HG02588 (cell line): ENCODE results near the gene A4GALT.

Source experiments
- ATAC-seq: cut with Tn5 transposase; IDR thresholded peaks from one replicate; pipeline ENCODE4 v1.9.1; 2021; ENCODE audit warnings: mild to moderate bottlenecking, moderate library complexity; ENCODE audit not compliant: unreplicated experiment

Gene A4GALT

DNA sequence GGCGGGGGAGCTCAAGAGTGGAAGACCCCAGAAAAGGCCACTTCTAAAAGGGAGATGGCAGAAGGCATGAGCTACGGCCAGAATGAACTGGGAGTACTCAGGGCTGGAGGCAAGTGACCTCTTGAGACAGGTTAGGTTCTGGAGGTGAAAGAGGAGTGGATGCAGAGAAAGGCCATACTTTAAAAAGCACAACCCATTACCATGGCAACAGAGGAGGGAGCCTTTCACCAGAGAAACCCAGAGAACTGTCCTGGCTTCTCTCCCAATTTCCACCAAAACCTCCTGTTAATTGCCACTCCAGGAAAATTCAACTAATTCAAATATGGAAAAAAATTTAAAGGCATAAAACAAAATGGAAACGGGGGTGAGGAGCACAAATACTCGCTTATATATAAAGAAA, 15.8 kb downstream of the A4GALT start:
- no peak for ATAC-seq

DNA sequence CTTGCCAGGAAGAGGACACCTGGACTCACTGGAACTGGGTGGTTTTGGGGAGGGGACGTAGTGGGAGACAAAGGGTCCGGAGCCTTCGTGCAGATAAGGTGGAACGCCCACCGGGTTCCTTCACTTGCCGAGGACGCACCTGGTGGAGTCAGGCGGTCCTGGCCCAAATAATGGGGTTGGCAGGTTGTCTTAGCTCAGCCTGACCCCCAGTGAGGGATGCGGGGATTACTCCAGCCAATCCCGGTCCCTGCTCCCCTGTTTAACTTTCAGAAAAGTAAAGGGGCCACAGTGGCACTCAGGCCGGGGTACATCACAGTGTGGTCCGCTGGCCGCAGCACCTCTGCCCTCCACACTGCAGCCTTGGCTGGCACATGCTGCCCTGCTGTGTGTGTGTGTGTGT, 18.0 kb downstream of the A4GALT start:
- no peak for ATAC-seq

DNA sequence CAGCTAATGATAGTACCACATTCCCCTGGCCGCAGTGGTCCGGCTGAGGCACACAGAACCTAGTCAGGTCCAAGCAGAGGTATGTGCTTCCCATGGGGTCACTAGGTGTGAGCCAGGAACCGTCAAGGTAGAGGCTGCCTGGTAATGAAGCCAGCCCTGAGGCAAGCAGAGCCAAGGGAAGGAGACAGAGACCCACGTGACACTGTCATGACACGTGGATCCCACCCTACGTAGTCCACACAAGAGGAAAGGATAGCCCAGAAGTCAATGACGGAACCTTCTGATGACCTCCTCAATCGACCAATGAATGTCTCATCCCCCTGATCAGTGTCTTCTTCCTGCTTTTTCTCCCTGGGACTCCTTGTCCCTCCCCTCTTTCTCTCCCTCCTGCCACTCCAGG, 19.0 kb downstream of the A4GALT start:
- ATAC-seq: no peak

DNA sequence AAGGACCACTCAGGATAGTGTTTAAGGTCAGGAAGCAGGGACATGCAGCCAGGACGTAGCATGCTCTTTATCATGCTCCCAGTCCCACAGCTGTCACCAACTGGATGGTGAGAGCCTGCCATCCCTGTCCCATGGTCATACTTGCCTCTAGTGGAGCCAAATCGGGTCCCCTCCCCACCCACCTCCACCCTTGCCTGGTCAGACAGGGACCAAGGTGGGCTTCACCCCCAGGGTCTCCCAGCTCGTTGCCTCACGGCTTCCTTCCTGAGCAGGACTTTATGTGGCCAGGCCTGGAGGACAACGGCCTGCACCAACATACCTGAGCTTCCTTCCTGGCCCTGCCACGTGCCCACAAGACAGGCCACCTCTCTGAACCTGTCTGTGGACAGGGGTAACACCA, 19.8 kb downstream of the A4GALT start:
- no peak for ATAC-seq

DNA sequence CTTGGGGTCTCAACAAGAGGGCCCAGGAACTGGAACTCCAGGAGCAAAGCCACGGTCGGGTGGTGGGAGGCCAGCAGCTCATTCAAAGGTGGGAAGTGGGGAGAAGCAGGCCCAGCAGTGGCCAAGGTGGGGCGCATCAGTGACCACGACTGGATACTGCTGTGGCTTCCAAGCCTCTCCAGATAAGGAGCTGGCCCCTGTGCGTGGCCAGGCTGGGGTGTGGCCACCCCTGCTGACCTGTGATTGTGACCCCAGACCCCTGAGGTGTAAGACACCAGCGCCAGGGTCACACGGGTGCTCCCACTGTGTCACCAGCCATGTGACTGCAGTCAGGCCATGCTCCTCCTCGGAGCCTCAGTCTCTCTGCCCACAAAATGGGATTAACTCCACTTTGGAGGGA, 20.3 kb downstream of the A4GALT start:
- ATAC-seq: no peak

DNA sequence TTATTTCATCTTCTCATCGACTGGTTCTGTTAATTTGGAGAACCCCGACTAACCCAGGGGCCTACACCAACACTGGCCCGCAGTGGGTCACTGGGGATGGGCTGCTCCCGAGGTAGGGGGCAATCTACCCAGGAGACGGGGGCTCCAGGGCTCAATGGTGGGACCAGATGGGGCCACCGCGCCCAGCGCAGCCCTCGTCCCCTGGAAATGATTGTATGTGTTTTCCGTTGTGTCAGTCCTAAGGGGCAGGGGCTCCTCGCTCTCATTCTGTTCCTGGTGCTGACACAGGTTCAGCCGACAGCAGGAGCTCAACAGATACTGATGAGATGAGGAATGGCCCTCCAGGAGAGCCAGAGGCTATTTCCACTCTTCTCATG, 20.7 kb downstream of the A4GALT start:
- no peak for ATAC-seq

DNA sequence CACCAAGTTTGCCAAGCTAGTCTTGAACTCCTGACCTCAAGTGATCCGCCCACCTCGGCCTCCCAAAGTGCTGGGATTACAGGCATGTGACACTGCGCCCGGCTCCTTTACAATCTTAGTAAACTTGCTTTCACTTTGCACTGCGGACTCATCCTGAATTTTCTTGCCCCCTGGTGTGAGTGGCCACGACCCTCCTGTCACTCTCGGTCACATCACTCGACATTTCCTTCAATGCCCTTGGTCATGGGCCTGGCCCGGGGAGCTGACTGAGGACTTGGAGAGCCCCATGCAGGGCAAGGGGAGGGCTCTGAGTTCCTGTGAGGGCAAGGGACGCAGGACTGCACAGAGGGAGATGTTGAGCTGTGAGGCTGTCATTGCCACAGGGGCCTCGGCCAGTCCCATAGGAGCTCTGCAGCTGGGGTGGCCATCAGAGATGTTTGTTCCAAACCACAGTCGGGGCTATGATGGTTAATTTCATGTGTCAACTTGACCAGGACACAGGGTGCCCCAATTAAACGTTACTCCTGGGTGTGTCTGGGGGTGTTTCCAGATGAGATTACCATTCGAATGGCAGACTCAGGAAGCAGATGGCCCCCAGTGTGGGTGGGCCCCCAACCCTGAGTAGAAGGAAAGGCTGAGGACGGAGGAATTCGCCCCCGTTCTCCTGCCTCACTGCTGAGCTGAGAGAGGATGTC, 21.2 kb downstream of the A4GALT start:
- no peak for ATAC-seq

DNA sequence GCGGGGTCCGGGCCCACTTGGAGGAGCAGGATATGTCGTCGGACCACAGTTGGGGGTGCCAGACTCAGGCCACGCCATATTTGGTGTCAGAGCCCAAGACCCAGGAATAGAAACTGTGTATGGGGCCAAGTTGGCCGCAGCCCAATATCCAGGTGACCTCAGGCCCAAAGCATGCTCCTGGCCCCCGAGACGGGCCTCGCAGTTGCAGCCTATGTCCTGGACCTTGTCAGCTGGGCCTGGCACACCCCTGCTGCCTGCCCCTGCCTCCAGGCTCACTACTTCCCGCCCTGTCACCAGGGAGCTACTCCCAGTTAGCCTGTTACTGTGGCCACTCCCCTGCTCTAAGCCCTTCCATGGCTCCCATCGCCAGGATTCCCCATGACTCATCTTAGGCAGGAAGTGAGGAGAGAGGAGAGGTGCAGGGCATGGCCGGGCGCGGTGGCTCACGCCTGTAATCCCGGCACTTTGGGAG, 23.1 kb downstream of the A4GALT start:
- no peak for ATAC-seq

DNA sequence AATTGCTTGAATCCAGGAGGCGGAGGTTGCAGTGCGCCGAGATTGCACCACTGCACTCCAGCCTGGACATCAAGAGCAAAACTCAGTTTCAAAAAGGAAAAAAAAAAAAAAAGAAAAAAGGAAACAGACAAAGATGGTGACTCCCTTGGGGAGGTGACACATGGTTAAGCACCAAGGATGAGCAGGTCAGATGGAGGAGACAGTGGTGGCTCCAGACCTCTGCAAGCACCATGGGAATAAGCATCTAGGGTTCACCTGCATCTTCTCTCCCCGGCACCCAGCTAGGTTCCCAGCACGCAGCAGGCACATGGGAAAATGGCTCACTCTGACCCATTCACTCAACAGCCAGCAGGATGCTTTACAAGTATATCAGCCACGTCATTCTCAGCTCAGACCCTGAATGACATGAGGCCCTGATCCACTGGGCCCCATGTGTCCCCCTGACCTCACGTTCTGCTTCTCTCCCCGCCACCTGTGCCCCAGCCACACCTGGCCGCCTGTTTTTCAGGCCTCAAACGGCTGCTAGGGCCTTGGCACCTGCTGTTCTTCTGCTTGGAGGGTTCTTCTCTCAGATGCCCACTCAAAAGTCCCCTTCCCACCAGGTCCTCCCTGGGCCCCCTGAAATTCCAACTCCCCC, 24.2 kb downstream of the A4GALT start:
- ATAC-seq: no peak

DNA sequence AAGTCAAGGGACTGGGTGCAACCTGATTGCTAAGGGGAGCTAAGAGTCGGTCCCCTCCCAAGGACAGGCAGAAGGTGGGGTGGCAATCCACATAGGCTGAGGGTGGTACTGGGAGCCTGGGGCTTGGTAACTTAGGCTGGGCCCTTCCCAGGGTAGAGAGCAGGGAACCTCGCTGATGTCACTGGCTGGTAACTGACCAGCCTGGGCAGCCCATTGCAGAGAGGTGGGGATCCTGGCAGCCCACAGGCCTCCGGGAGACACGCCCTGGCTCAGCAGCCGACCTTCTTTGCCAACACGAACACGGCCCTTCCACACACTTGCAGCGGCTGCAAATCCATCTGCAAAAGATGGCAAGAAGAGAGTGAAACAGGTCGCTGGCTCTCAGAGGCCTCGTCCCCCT, 25.4 kb downstream of the A4GALT start:
- no peak for ATAC-seq

DNA sequence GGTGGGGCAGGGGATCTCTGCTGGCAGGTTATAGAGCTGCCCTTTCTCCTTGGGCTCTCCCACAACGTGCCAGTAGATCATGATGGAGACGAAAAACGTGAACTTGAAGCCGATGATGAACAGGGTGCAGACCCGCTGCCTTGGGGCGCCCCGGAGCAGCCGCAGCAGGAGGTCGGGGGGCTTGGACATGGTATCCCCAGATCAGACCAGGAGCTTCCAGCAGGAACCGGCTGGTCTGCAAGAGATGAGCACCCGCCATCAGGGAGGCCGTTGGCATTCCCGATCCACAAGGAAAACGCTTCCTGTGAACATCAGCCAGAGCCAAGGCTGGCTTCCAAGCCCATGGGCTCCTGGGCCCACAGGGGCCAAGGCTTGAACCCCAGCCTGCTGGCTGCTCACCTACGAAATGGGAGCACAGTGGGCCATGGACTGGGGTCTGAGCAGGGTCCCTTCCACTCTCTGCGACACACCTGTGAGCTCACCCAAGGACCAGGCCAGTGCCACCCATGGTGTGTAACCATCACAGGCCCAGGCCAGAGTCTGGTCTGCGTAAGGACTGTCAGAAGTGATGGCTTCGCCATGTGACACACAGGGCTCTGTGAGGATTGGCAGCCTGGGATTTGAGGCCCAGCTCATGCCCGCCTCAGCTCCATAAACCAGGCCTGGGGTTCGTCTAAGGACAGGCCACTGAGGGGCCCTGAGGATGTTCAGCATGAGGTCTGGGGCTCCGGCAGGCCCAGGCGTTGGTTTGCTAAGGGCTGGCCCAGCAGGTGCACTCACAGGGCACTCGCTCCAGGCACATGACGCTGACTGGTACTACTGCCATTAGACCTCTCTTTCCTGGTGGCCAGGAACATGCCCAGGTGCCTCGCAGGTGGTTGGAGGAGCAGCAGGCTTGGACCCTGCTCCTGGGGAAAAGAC, 26.6 kb downstream of the A4GALT start:
- ATAC-seq: no peak

DNA sequence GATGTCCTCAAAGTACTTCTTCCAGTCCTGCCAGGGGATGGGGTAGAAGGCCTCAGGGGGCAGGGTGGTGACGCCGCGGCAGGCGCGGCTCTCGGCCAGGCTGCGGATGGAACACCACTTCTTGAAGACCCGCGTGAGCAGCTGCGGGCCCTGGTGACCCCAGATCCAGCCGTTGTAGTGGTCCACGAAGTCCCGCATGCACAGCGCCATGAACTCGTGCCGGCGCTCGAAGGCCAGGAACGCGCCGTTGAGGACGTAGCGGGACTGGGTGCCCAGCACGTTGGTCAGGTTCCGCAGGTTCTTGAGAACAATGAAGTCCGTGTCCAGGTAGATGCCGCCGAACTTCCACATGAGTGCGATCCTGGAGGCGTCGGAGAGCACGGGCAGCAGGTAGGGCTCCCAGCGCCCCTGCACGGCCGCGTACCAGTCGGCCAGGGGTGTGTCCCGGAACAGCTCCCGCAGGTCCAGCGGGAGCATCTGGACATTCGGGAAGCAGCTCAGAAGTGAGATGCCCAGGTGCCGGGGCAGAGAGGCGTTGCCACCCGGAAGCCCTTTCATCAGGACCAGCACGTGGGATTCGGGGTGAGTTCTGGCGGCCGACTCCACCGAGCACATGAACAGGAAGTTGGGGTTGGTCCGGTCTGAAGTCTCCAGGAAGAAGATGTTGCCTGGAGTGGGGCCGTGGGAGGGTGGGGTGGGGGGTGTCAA, 27.5 kb downstream of the A4GALT start:
- ATAC-seq: no peak

DNA sequence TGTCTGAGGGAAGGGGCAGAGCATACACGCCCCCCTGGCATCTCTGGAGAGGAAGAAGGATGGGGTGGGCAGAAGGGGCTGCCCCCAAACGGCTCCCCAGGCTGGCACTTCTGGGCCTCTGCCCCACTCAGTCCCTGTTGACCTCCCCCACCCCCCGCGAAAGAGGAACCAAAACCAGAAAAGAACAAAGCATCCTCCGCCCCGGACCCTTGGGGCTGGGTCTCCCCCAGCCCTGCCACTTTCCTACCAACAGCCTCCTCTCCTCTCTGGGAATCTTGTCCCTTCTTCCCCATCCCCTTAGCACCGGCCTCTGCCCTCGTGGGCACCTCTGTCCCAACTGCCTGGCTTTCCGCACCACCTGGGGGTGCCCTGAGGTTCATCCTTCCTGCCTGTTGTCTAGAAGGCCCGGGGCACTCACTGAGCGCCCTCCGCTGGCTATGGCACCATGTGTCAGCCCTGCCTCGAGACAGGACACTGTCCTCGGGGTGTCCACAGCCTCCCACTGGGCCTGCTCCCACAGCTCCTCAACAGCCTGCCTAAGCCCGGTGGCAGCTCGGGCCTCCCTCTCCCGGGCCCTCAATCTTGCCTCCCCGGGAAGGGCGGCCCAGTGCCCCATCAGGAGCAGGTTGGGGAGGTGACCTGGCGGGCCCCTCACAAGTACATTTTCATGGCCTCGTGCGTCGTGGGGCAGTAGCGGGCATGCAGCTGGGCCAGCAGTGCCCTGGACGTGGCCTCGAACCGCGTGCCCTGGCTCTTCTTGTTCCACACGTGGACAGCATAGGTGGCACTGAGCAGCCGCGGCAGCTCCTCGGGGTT, 28.2 kb downstream of the A4GALT start:
- no peak for ATAC-seq

DNA sequence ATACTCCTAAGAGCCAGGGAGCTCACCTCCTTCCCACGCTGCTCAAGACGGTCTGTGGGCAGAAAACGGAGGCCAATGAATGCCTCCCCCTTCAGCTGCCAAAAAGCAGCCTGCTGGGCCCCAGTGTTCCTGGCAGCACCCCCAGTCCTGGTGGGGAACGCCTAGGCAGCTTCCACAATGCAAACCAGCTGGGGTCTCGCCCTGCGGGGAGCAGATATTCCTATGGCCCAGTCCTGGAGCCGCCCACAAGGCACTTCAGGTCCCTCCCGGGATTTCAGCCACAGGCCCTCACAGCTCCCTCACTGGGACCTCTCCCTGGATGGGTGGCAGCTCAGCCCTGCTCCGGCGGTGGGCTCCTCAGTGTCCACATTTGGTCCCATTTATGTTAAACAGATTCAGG, 29.2 kb downstream of the A4GALT start:
- no peak for ATAC-seq

DNA sequence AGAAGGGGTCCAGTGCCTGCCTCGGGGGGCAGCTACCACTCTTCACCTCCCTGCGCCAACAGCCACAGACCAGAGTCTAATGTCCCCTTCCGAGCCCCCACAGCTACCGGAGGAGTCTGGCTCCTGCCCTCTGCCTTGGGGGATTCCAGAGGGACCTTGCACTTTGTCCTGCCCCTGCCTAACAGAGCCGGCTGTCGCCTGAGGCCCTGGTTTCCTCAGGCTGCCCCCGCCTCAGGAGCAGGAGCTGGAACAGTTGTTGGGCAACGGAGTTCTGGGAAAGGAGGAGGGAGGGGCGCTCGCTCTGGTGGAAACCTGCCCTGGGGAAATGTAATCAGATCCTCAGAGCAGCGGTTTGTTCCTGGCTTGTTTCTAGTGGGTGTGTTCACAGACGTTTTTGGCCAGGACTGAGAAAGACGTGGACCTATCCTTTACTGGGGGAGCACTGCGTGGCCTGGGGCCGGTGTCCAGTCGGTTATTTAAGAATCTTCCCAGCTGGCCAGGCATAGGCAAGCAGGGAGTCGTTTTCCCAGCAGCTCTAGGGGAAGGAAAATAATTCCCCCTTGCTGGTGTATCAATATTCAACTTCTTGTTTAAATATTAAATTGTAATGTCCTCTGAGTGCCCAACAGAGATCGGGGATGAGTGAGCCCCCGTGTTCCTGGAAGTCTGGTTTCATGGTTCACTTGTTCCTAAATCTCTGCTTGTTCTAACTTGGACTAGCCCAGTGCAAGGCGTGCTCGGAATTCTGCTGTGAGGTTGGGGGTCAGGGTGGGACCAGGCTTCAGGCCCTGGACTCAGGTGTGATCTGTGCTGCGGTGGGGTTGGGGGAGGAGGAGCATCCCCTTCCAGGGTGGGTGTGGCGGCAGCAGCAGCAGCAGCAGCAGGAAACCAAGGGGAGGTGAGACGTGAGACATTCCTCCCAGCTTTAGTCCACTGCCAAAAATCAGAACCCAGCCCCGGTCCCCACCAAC, 32.1 kb downstream of the A4GALT start:
- no peak for ATAC-seq

DNA sequence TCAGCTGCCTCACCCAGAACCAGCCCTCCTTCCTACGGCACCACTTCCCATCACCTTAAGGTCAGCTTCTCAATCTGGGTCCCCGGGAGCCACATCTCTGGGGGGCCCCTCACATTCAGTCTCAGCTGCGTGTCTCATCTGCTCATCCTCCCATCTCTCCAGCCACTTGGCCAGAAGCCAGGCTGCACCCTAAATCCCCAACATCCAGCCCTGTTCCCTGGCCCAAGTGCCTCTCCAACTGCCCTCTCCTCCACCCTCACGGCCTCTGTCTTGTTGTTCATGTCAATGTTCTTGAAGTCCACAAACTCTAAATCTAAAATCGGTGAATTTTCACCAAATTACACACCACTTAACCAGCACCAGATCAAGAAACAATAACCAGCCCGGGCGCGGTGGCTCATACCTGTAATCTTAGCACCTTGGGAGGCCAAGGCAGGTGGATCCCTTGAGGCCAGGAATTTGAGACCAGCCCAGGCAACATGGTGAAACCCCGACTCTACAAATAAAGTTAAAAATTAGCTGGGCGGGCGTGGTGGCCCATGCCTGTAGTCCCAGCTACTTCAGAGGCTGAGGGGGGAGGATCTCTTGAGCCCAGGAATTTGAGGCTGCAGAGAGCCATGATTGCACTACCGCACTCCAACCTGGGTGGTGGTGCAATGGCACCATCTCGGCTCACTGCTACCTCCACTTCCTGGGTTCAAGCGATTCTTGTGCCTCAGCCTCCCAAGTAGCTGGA, 33.7 kb downstream of the A4GALT start:
- no peak for ATAC-seq

DNA sequence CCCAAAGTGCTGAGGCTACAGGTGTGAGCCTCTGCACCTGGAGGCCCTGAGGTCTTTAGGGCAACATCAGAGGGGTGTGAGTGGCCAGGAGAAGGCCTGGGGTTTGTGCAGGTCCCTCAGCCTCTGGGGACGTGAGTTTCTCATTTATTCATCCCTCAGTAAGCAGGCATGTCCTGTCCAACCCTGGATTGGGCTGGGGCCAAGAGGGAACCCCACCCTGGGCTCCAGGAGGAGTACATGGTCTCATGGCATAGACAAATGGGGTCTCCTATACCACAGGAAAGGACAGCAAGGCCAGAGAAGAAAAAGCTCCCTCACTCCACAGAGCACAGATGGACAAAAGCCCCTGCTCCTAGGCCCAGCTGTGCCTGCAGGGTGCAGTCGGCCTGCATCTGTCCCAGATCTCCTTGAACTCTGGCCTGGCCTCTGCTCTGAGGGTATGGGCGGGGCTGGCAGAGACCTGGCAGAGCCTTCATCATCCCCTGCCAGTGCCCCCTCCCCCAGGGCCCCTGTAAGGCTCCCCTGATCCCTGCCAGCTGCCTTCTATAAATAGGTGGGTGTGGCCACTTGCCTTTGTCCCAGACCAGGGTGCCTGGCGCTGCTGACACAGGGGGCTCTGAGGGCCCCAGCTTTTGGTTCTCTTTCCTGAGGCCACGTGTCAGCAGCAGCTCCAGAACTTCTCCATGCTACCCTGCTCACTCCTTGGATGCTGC, 34.6 kb downstream of the A4GALT start:
- no peak for ATAC-seq
